Left ventricle myocardium superior (tissue), 1 donor: ENCODE data around the gene STRIP1. TPM values are rescaled to one million over a fixed set of nuclear protein-coding genes. Genes with fewer than 3 reads are reported as not detected.
A peak's percentile ranks its signal among the peaks of the same experiment; 100 is the strongest.

ENCODE experiments used
- ATAC-seq: fragments of 200-7000 bp; cut with Tn5 transposase; one replicate; pipeline ENCODE4 v1.9.1; 2020; ENCODE audit warnings: mild to moderate bottlenecking, moderate library complexity
- DNase-seq: peaks from one replicate; pipeline ENCODE4 v3.0.0-alpha.2; 2020
- intact Hi-C: fragments of 100-400 bp; cut with micrococcal nuclease; formaldehyde crosslinking; loops from one replicate; pipeline ENCODE4 v1.11.0; 2022
- long read RNA-seq: library from polyadenylated mRNA; unstranded; transcript quantifications from one replicate; pipeline ENCODE4 v2.0.0, GENCODE V29; 2021
- total RNA-seq: library from RNA; stranded (reverse); fragmentation: NEBNext Ultra II Directional; extraction: Animal tissue kit (Norgen Biotek cat#: 25700); gene quantifications from one replicate; pipeline ENCODE4 v1.2.1, GENCODE V29; 2021
- donor health status: DM: no; HTN: yes; CAD: no; lungs with severe emphysema.

Gene STRIP1
- 17.2 TPM for total RNA-seq
- long read RNA-seq, transcript STRIP1-201 (21 exons, 3,265 nt), result major isoform, 27 of 42 reads
- long read RNA-seq, partial matches to known transcripts, result 4 of 42 reads
- long read RNA-seq, other reads (novel, unspliced or antisense), result 10 of 42 reads

GRCh38 chr1:110034451-110035235 lies at the start of gene STRIP1:
TSS of gene STRIP1 (plus strand) at chr1:110034624. CDS start at chr1:110034638, 14 bp downstream.
- intact Hi-C loops, result no loop called here
- DNase-seq, result peak; percentile 93
- ATAC-seq, result peak; percentile 97

GRCh38 chr1:109985247-109986053 lies 49.0 kb upstream of the STRIP1 start:
- intact Hi-C loops, result no loop called here
- ATAC-seq (no peak), DNase-seq (no peak)

GRCh38 chr1:109986054-109986444 lies 48.4 kb upstream of the STRIP1 start:
- ATAC-seq, result no peak
- intact Hi-C loops, result no loop called here
- DNase-seq, result no peak

- DNase-seq, result no peak
- intact Hi-C loops, result no loop called here
- ATAC-seq, result no peak
Measured at GRCh38 chr1:109988349-109988914, 46.0 kb upstream of the STRIP1 start.

- DNase-seq (no peak), ATAC-seq (no peak)
- intact Hi-C loops, result no loop called here
Measured at GRCh38 chr1:109989506-109990301, 44.7 kb upstream of the STRIP1 start.

GRCh38 chr1:109990302-109990653 lies 44.1 kb upstream of the STRIP1 start:
- peak; percentile 62 for ATAC-seq
- no peak for DNase-seq
- intact Hi-C loops, result no loop called here

GRCh38 chr1:109991400-109991925 lies 43.0 kb upstream of the STRIP1 start:
- DNase-seq, result no peak
- intact Hi-C loops, result no loop called here
- ATAC-seq, result no peak

- intact Hi-C loops, result no loop called here
- DNase-seq (no peak), ATAC-seq (no peak)
Measured at GRCh38 chr1:109993885-109994284, 40.5 kb upstream of the STRIP1 start.

- intact Hi-C loops, result no loop called here
- DNase-seq (no peak), ATAC-seq (no peak)
Measured at GRCh38 chr1:109994654-109995053, 39.8 kb upstream of the STRIP1 start.

GRCh38 chr1:109995536-109995935 lies 38.9 kb upstream of the STRIP1 start:
- intact Hi-C loops, result no loop called here
- ATAC-seq (no peak), DNase-seq (no peak)

GRCh38 chr1:109996476-109996875 lies 37.9 kb upstream of the STRIP1 start:
- no peak for DNase-seq
- intact Hi-C loops, result no loop called here
- ATAC-seq, result no peak

- intact Hi-C loops, result no loop called here
- DNase-seq, result no peak
- ATAC-seq, result no peak
Measured at GRCh38 chr1:109997204-109997866, 37.1 kb upstream of the STRIP1 start.

GRCh38 chr1:109997867-109998229 lies 36.6 kb upstream of the STRIP1 start:
- no peak for ATAC-seq
- DNase-seq, result no peak
- intact Hi-C loops, result no loop called here

- ATAC-seq (no peak), DNase-seq (no peak)
- intact Hi-C loops, result no loop called here
Measured at GRCh38 chr1:110002695-110003094, 31.7 kb upstream of the STRIP1 start.

- intact Hi-C loops, result no loop called here
Measured at GRCh38 chr1:110003747-110004428, 30.5 kb upstream of the STRIP1 start.

GRCh38 chr1:110004583-110004982 lies 29.8 kb upstream of the STRIP1 start:
- intact Hi-C loops, result no loop called here
- no peak for DNase-seq
- no peak for ATAC-seq

More at GRCh38 chr1:110003747-110004428, 30.5 kb upstream of the STRIP1 start:
- ATAC-seq (peak; percentile 77), DNase-seq (peak; percentile 55)

GRCh38 chr1:110005971-110006370 lies 28.5 kb upstream of the STRIP1 start:
- no peak for DNase-seq
- ATAC-seq, result peak; percentile 10
- intact Hi-C loops, result no loop called here

GRCh38 chr1:110006516-110006915 lies 27.9 kb upstream of the STRIP1 start:
- intact Hi-C loops, result no loop called here
- DNase-seq (no peak), ATAC-seq (no peak)
